GM18520 (cell line): ENCODE results near the gene ZNF319.

Experiments
- ATAC-seq: cut with Tn5 transposase; IDR thresholded peaks from one replicate; pipeline ENCODE4 v1.9.1; 2021; ENCODE audit not compliant: unreplicated experiment

ZNF319 gene

DNA sequence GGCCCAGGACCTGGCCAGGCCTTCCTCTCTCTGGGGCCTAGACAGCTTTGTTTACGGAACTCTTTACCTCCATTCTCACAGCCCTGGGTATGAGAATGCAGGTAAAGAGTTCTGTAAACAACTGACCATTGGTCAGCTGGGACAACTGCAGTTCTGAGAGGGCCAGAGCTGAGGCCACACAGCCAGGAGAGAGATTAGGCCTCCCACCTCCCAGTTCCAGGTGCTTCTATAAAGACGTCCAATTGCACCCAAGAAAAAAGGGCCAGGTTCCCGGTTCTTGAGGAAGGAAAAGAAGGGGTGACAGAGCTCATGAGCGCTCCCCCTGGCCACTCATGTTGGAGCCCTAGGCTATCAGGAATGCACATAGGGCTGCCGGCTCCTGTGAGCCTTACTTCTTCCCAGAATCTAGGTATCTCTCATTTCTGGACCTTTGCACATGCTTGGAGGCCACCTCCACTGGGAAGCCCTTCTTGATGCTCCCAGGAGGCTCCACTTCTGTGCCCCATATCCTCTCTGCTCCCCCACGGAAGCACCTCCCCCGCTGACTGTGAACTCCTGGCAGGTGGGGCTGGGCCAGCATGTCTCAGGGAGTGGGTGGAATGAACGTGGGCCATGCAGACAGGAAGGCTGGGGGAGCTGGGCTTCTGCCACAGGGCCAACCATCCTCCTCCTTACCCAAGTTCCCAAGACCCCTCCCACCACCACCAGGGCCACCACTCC, 42.6 kb downstream of the ZNF319 start:
- no peak for ATAC-seq

DNA sequence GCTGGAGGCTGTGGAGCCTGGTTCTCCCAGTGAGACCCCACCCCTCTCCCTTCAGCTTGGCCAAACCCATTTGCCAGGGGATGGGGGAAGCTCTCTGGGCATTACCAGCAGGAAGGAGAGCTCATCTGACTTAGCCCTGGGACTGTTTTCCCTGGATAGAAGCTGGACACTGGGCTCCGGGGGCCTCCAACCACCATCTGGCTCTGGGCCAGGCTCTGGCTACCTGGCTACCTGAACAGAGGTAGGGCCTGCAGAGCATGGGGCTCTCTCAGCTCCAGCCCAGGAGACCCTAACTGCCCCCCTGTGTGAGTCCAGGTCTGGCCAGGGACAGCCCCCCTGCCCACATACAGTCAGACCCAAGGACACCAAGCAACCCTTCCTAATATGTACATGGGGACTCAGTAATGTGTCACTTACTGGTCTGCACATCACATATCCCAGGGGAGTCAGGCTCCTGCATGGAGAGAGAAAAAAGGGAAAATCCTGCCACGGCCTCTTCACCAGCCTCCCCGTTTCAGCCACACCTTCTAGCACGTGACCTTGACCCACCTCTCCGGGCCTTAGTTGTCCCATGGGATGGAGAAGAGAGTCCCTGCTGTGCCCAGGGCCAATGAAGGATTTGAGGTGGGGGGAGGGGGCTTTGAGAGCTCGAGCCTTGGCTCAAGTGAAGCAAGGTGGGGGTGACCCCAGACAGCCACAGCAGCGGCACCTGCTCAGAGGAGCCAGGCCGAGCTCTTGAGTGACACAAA, 43.4 kb downstream of the ZNF319 start:
- no peak for ATAC-seq

DNA sequence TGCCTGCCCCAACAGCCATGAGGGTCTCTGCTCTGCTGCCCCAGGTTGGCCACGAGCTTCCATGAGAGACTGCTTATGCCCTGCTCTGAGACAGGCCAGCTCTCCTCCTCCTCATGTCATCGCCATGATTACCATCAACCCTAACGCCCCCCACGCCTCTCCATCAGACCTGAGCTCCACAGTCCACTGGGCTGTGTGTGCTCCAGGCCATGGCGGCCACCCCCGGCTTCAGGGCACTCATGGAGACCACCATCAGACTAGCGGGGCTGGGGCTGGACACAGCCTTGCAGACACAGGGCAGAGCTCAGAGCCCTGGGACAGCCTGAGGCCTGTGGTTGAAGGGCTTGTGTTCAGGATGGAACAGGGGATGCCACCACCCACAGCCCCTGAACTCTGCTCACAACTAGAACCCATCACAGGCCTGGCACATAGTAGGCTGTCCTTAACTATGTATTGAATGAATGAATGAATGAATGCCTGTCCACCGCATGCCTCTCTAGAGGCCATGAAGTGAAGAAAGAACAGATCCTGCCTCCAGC, 44.1 kb downstream of the ZNF319 start:
- ATAC-seq, result no peak

DNA sequence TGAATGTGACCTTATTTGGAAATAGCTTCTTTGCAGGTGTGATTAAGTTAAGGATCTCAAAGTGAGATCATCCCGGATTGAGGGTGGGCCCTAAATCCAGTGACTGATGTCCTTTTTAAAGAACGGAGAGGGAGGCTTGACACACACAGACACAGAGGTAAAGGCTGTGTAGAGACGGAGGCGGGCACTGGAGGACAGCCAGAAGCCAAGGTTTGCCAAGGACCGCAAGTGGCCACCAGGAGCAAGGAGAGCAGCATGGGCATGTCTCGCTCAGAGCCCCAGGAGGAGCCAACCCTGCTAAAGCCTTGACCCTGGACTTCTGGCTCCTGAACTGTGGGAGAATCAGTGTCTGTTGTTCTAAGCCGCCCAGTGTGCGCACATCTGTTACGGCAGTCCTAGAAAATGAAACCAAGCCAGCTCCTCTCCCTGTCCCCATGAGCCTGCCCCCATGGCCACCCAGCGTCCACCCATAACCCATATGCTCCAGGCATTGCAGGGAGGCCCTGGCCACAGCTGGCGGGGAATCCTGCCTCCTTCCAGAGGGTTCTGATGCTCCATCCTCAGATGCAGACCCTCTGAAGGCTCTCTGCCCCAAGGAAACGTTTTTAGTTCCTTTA, 44.8 kb downstream of the ZNF319 start:
- no peak for ATAC-seq

DNA sequence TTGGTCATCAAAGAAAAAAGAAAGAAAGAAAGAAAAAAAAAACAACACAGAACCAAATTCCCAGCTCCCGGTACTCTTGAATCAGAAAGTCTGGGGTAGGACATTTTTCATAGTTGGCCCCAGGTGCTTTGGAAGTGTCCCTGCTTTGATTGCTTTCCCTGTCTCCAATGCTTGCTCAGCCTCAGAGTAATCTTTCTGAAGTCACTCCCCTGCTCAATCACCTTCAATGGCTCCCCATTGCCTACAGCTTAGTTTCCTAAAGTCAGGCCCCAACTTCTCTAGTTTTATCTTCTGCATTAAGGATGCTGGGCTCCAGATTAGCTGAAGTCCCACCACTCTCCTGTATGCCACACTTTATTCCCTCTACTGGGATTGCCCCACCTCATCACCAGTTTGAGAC, 46.6 kb downstream of the ZNF319 start:
- no peak for ATAC-seq

DNA sequence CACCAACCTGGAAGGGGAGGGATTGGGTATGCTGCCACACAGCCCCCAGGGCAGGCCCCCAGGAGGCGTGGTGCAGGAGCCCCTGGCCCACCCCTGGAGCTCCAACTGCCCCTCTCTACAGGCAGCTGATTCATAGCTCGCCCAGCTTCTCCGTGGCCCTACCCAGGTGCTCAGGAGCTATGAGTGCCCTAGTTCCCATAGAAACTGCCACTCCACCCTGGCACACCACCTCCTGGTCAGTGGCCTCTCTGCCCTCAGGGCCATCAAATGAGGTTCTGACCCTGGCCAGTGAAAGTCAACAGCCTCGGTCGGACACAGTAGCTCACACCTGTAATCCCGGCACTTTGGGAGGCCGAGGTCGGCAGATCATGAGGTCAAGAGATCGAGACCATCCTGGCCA, 47.6 kb downstream of the ZNF319 start:
- no peak for ATAC-seq

DNA sequence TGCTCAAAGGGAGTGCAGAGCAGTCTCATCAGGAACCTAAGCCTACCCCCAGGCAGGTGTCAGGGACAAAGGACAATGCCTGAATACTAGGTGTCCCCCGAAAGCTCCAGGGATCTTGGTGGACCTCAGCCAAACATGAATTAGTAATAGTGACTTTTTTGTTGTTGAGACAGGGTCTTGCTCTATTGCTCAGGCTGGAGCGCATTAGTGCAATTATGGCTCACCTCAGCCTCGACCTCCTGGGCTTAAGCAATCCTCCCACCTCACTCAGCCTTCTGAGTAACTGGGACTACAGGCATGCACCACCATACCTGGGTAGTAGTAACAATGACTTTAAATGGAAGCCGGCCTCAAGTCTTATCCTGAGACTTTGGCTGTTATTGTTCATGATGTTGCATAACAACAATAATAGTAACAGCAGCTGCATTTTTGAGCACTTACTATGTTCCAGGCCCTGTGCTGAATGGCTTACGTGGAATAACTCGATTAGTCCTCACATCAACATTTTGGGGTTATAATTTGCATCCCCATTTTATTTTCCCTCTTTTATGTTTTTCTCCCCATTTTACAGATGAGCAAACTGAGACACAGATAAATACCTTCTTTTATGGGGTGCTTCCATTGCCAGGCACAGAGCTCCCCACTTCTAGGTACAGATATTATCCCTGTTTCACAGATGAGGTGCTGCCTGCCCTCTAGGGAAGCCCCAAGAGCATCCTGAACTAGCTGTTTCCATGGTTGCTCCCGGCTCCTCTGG, 49.1 kb downstream of the ZNF319 start:
- no peak for ATAC-seq

DNA sequence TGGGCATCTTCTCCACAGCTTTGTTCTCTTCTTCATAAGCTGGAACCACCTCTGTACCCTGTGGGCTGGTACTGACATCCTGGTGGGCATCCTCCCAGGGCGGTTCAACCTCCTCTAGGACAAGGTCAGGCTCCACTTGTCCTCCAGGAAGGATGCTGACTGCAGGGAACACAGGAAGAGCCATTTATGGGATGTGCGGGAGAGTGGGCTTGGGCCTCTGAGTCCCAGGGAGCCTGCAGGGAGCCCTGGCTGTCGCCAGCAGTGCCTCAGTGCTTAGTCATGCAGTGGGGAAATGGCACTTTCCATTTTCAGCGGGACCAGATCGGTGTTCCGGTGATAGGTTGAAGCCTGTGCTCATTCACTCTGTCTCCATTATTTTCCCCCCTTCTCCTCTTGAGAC, 50.1 kb downstream of the ZNF319 start:
- no peak for ATAC-seq

DNA sequence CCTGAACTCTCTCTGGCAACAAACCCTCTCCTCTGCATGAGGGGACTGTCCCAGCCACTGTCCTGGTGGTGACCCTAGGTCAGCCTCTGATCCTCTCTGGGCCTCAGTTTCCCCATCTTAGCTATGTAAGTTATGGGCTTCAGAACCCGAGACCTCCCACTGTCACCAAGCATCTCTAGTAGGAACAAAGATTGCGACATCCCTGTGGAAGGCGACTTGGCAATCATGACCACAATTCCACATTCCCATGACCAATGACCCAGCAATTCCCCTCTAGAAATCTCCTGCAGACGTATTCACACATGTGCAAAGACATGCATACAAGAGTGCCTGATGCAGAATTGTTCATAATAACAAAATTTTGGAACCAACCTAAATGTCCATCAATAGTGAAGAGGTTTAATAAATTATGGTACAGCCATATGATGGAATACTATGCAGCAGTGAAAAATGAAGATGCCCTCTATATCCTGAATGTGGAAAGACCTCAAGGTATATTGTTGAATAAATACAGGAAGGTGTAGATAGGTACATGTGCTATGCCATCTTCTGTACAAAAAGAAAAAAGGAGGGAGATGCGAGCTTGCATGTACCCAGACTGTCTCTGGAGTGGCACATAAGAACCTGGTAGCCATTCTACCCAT, 50.8 kb downstream of the ZNF319 start:
- ATAC-seq, result no peak

DNA sequence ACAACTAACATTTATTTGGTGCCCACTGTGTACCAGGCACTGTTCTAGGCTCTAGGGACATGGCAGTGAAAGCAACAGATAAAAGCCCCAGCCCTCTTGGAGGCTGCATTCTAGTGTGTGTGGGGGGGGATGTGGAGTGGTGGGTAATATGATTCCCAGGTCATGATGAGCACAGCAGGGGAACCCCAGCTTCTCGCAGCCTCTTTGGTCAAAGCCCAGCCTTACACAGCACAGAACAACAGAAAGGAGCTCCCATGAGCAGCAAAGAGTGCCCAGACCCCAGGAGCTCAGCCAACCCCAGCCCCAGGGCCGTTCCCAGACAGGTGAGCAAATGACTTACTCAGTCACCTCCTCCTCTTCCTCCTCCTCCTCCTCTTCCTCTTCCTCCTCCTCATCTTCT, 51.5 kb downstream of the ZNF319 start:
- ATAC-seq, result no peak

DNA sequence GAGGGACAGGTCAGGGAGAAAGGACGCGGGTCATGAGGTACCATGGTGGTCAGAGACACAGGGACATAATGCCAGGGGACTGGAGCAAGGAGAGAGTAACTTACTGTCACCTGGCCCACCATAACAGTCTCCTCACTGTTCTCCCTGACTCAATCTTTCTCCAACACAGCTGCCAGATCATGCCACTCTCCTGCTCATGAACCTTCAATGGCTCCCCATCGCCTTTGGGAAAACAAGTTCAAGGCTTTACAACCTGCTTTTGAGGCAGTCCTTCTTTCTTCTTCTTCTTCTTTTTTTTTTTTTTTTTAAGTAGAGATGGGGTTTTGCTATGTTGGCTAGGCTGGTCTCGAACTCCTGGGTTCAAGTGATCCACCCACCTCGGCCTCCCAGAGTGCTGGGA, 52.4 kb downstream of the ZNF319 start:
- no peak for ATAC-seq

DNA sequence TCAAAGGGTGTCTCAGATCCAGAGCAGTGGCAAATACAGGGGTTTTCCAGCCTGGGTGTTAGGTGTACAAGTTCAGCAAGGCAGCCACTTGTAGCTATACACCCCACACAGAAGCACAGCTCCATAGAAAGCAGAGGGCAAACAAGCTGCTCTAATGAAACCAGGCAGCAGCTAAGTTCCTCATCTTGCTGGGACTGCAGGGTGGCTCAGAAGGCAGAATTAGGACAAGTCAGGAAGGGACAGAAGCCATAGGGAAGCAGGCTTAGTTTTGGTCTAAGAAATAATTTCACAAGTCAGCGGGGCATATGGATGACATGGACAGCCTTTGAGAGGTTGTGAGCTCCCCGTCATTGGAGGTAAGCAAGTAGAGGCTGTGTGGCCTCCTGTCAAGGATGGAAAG, 53.2 kb downstream of the ZNF319 start:
- ATAC-seq, result no peak

DNA sequence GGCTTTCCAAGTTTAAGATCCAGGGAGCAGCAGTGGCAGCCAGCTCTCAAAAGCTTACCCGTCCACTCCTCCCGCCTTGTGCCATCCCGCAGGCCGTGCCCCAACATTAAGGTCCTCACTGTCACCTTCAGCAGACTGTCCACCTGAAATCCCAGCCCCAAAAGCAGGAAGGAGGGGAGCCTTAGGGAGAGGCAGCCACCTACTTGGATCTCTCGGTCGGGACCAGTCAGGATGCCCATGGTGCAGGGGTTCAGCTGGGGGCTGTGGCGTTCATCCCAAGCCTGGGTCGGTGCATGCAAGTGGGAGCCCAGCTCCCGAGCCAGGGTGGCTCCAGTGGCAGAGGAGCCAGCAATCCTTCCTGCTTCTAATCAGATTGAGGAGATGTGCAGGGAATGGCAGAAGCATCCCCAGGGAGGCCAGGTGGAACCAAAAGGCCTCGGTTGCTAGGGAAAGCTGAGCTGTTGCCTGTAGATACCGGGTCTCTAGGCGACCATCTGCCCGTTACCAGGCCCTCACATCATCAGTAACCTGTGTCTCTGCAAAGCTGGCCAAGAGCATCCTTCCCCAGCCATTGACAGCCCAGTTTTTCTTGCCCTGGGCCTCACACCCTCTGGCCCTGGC, 54.2 kb downstream of the ZNF319 start:
- ATAC-seq, result no peak

DNA sequence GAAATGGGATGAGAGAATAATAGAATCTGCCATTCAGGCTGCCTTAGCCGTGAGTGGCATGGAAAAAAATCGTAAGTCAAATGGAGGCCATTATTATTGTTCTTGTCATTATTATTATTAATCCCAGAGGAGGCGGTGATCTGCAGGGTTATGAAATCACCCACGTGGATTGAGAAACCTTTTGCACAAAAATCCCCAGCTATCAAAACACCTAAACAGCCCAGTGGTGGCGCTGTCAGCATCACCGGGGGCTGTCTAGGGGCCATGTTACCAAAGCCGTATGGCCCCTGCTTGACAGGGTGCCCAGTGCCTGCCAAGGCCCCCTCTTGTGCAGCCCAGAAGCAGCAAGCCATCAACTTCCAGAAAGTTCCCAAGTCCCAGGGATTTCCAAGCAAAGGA, 54.7 kb downstream of the ZNF319 start:
- no peak for ATAC-seq

DNA sequence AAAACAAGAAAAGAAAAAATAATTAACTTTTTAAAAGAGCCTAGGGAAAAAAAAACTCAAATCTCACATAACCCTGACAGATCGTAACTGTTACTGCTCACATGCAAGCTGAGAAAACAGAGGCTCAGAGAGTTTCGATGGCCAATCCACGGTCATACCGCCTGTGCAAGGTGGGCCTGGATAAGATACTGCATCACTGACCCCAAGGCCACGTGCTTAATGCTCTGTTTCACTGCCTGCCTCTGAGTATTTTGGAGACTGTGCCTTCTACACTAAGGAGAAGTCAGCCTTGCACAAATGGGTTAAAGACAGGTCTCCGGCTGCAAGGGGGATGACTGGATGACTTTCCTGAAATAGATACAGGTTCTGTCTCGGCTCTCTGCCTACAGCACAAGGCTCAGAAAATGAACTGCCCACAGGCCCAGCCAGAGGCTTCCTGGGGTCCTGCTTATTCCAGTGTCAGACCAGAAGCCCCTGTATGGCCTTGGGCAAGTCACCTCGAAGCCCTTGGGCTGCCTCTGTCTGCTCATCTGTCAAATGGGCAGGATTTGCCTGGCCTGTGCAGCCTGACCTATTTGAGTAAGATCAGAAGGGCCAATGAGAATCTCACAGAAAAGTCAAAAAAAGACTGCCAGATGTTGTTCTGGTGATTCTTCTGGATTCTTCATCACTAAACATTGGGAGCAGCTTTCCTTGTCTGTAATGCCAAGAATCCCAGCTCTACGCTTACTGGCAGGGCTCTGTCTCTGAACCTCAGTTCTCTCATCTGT, 55.3 kb downstream of the ZNF319 start:
- ATAC-seq, result no peak
